ENCODE measurements around the gene CEP85.

CEP85 gene, protein sequence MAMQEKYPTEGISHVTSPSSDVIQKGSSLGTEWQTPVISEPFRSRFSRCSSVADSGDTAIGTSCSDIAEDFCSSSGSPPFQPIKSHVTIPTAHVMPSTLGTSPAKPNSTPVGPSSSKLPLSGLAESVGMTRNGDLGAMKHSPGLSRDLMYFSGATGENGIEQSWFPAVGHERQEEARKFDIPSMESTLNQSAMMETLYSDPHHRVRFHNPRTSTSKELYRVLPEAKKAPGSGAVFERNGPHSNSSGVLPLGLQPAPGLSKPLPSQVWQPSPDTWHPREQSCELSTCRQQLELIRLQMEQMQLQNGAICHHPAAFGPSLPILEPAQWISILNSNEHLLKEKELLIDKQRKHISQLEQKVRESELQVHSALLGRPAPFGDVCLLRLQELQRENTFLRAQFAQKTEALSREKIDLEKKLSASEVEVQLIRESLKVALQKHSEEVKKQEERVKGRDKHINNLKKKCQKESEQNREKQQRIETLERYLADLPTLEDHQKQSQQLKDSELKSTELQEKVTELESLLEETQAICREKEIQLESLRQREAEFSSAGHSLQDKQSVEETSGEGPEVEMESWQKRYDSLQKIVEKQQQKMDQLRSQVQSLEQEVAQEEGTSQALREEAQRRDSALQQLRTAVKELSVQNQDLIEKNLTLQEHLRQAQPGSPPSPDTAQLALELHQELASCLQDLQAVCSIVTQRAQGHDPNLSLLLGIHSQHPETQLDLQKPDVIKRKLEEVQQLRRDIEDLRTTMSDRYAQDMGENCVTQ

DNA sequence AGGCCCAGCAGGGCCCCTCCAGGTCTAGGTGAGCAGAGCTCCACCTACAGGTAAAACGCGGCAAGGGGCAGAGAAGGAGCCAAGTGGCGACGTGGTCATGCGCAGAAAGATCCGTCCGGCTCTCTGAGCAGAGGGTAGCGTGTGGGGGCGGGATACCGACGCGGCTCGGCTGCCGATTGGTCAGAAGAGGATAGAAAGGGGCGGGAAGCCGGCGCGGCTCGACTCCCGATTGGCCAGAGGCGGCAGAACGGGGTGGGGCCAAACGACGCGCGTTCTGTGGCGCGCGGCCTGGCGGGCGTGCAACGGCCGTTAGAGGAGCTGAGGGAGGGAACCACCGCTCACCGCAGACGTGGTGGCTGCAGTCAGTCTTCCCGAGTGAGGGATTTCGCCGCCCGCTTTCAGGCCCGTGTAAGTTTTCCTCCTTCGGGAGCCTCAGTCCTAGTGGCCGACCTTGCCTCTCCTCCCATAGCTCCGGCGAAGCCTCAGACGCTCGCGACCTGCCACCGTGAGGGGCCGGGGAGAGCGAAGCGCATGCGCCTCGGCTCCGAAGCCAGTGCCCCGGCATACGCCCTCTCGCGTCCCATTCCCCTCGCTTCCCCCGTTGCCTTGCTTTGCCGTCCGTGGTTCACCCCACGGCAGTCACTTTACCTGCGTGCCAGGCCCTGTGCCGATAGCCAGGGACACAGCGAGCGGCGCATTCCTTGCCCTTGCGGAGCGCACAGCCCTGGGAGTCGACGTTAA lies at the start of gene CEP85:
CEP85 (plus strand) TSS at position 298 of the 741 bp plus-strand sequence. CDS start 5,584 bp downstream, outside the sequence.
- peak; percentile 96 to 98 for DNase-seq (ENCODE audit: low read depth in 2 of 2)

DNA sequence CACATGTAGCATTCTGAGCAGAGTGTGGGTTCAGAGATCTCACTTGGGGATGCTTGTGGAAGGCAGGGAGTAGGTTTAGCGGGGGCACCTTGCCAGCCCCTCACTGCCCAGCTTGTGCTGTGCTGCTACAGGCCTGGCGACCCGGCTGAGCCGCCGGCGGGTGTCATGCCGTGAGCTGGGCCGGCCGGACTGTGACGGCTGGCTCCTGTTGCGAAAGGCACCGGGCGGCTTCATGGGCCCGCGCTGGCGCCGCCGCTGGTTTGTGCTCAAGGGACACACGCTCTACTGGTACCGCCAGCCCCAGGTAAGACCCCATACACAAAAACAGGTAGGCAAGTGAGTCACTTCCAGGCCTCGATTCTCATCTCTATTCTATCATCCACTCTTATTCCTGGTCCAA lies 49.1 kb upstream of the CEP85 start:
- DNase-seq (ENCODE audit: low read depth in 2 of 2): no peak

- DNase-seq (ENCODE audit: low read depth in 2 of 2): no peak
Observed at GRCh38 chr1:26187882-26188281, 46.1 kb upstream of the CEP85 start.

- DNase-seq (ENCODE audit: low read depth in 2 of 2): no peak
Observed at GRCh38 chr1:26188477-26188876, 45.5 kb upstream of the CEP85 start.

GRCh38 chr1:26189331-26189730 lies 44.7 kb upstream of the CEP85 start:
- DNase-seq (ENCODE audit: low read depth in 2 of 2): no peak

- DNase-seq (ENCODE audit: low read depth in 2 of 2): no peak
Observed at GRCh38 chr1:26189751-26190275, 44.2 kb upstream of the CEP85 start.

DNA sequence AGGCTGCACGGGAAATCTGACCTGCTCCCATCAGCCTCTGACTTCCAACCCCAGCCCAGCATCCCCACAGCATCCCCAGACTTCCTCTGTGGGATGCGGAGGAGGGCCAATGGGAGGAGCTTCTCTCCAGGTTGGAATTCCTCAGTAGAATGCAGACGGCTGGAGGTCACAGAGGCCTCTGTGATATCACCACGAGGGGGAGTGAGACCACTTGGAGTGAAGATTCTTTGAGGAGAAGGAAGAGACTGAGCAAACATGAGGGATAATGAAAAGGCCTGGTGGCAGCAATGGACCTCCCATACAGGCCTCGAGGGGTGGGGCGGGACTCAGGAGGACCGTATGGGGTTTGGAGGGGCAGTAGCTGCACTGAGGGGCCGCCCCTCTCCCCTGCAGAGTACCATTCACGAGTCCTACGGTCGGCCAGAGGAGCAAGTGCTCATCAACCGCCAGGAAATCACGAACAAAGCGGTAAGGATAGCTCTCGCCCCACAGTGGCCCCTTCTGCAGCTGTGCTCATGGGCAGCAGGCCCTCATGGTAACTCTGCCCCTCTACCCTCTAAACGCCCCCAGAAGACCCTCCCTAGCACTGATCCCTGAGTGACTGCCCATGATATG lies 43.5 kb upstream of the CEP85 start, which contains the start of gene CATSPER4:
CATSPER4 (plus strand) TSS at position 230 of the 615 bp plus-strand sequence; CDS start at position 256, 26 bp downstream.
- DNase-seq (ENCODE audit: low read depth in 2 of 2): no peak

- DNase-seq (ENCODE audit: low read depth in 2 of 2): no peak
Observed at GRCh38 chr1:26191739-26192138, 42.3 kb upstream of the CEP85 start.

DNA sequence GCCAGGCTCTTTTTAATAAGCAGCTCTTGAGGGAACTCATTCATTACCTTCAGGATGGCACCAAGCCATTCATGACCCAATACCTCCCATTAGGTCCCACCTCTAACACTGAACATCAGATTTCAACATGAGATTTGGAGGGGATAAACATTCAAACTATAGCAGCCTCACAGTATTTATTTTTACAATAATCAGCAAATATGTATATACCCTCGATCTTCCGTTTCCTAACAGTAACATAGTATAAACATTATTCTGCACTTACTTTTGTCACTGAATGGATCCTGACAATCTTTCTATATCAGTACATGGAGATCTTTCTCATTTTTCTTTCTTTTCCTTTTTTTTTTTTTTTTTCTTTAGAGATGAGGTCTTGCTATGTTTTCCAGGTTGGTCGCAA lies 38.2 kb upstream of the CEP85 start:
- DNase-seq (ENCODE audit: low read depth in 2 of 2): no peak

DNA sequence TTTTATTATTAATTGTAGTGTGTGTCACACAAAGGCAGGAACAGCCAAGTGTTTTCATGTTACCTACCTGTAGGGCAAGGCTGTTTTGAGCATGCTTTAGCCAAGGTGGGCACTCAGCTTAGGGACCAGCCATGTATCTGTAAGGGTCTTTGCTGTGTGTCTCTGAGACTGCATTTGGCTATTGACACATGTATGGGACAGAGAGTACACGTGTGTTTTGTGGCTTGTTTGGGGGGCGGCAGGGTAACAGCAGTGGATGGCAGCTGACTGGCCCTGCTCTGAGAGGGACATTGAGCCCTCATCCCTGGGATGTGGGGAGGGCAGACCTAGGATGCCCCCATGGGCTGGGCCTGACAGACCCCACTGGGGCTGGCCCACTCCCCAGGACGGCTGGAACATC lies 36.7 kb upstream of the CEP85 start:
- DNase-seq (ENCODE audit: low read depth in 2 of 2): no peak

GRCh38 chr1:26197813-26198212 lies 36.2 kb upstream of the CEP85 start:
- no peak for DNase-seq (ENCODE audit: low read depth in 2 of 2)

- DNase-seq (ENCODE audit: low read depth in 2 of 2): no peak
Observed at GRCh38 chr1:26200413-26200812, 33.6 kb upstream of the CEP85 start.

DNA sequence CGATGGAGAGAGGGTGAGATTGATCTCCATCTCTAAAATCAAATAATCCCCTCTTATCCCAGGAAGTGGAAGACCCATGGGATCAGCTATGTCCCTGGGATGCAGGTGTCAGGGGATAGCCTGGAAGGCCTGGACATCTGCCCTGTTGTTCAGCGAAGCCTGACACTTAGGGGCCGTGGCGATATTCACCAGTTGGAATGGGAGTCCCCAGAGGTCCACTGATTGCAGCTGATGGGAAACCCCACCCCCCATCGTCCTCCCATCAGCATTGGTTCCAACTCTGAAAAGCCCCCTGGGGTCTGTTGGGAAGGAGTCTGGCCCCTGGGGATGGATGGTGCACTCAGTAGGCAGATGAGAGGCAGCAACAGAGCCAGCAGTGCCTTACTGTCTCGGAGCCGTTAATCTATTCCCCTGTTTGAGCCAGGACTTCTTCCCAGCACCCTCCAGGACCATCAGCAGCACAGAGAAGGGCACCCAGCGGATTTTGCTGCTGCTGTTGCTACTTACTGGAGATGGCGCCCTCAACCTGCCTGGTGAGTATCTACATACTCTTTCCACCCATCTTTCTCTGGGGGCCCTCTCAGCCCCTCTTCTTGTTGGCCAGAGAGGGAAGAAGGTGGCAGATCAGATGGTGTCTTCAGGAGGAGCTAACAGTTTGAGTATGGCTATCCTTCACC lies 30.2 kb upstream of the CEP85 start:
- no peak for DNase-seq (ENCODE audit: low read depth in 2 of 2)

- no peak for DNase-seq (ENCODE audit: low read depth in 2 of 2)
Observed at GRCh38 chr1:26210147-26210870, 23.7 kb upstream of the CEP85 start.

DNA sequence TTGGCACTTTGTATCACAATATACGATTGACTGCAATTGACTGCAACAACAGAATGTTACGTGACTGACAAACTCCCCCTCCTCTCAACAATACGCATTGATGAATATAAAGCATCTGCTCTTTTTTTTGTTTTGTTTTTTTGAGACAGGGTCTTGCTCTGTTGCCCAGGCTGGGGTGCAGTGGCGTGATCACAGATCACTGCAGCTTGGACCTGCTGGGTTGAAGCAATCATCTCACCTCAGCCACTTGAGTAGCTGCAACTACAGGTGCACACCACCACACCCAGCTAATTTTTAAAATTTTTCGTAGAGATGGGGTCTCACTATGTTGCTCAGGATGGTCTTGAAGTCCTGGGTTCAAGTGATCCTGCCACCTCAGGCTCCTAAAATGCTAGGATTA lies 21.3 kb upstream of the CEP85 start:
- DNase-seq (ENCODE audit: low read depth in 2 of 2): no peak

- no peak for DNase-seq (ENCODE audit: low read depth in 2 of 2)
Observed at GRCh38 chr1:26213335-26213905, 20.6 kb upstream of the CEP85 start.

- DNase-seq (ENCODE audit: low read depth in 2 of 2): no peak
Observed at GRCh38 chr1:26215246-26215645, 18.8 kb upstream of the CEP85 start.

DNA sequence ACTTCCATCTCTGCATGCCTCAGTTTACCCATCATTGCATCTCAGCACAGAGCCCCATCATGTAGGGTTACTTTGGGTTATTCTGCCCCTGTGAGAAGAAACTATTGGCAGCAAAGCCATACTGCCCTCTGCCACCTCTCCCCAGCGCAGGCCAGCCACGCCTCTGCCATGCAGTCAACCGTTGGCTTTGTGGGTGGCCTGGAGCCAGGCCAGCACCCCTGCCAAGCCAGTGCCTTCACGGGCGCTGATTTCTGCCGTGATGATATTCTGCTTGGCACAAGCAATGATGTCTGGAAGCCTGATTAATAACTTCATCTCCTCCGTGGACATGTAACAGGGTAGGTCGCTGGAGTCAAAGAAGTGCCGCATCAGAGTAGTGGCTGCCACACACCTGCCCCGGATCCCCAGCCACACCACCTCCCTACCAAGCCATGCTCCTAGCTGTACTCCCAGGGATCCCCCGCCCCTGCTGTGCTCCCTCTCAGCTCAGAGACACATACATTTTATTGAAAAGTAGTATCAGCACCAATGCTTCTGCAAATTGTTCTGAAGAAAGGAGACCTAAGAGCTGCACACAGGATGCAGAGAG lies 15.0 kb upstream of the CEP85 start:
- no peak for DNase-seq (ENCODE audit: low read depth in 2 of 2)

DNA sequence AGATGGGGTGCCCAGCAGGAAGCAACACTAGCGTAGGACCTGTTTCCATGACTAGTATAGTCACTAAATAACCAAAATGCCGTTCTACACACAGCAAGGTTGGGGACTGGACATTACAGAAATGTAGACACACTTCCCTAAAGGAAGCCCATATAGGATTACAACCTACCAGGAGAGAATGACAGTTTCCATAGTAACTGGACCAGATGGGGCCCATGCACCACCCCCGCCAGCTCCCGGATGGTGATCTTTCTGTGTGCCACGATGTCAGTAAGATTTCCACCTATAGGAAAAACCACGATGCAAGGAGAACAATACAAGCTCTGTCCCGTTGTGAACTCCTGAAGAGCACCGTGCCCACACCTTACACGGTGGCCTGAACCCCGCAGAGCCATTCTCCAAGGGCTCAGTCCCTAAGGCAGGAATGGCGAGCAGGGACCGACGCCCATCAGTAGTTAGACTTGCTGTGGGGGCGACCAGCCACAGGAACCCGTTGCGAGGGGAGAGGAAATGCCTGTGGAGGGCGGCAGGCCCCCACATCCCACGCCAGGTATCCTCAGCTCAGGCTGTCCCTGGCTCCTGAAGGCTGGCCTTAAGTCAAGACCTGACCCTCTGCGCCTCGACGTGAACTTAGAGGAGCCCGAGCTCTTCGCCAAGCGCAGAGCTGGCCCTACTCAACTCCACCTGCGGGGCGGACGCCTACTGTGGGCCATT lies 13.6 kb upstream of the CEP85 start:
- DNase-seq (ENCODE audit: low read depth in 2 of 2): no peak
